A673 (cell line): Measurements from ENCODE around the gene DACT3.

Experiments
- EZH2 ChIP-seq: fragments of 200-600 bp; sonication (generic); IDR thresholded peaks from 2 replicates; pipeline ENCODE4 v1.6.1; 2017; ENCODE audit warnings: borderline replicate concordance, low read depth, mild to moderate bottlenecking, mixed read lengths, antibody characterized with exemption, low read length; ENCODE audit not compliant: poor library complexity, severe bottlenecking
- TF ChIP-seq, protein P1 (sequence below): fragments of 300-800, 200-600 bp; sonication (generic); conservative IDR thresholded peaks from 2 replicates; pipeline ENCODE4 v1.5.1; 2017; ENCODE audit warnings: low read depth, mild to moderate bottlenecking, antibody characterized with exemption, low read length, moderate library complexity, mixed read lengths

DNA sequence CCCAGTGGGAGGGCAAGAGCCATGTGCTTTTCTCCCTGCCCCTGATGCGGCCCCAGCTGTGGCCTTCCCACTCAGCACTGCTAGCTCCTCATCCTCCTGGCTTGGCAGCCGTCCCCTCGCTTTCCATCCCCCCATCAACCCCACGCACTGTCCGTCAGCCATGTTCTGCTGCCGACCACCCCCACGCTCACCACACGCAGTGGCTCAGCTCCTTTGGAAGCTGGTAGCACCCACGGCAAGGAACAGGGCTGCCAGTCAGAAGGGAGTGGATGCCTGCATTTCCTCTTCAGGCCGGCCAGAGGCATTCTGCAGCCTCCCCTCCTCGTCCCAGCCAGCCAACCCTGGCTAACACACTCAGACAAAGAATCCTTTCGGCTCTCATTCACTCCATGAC, 53.5 kb downstream of the DACT3 start:
- TF ChIP-seq, protein P1, sequence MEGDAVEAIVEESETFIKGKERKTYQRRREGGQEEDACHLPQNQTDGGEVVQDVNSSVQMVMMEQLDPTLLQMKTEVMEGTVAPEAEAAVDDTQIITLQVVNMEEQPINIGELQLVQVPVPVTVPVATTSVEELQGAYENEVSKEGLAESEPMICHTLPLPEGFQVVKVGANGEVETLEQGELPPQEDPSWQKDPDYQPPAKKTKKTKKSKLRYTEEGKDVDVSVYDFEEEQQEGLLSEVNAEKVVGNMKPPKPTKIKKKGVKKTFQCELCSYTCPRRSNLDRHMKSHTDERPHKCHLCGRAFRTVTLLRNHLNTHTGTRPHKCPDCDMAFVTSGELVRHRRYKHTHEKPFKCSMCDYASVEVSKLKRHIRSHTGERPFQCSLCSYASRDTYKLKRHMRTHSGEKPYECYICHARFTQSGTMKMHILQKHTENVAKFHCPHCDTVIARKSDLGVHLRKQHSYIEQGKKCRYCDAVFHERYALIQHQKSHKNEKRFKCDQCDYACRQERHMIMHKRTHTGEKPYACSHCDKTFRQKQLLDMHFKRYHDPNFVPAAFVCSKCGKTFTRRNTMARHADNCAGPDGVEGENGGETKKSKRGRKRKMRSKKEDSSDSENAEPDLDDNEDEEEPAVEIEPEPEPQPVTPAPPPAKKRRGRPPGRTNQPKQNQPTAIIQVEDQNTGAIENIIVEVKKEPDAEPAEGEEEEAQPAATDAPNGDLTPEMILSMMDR, result no peak
- TF ChIP-seq EZH2, result no peak
